ENCODE data around the gene PTTG1. TPM values are rescaled to one million over a fixed set of nuclear protein-coding genes. Genes with fewer than 3 reads are reported as not detected.

PTTG1 gene
- total RNA-seq, 1 donor from 2014 or later, result 17.2 TPM

GRCh38 chr5:160437271-160437670, 15.6 kb downstream of the PTTG1 start:
- no peaks in the 10 kb centered on the region for H3K9me3 ChIP-seq (ENCODE audit: control insufficient read depth in 3 of 3, low read length in 3 of 3)
- peaks cover 6 to 12% (median 7%) of the 10 kb centered on the region in 3 donors for H3K4me1 ChIP-seq (ENCODE audit: control insufficient read depth in 3 of 3, insufficient read depth in 3 of 3, low read length in 3 of 3)
- H3K36me3 ChIP-seq (ENCODE audit: control insufficient read depth in 3 of 3, insufficient read depth in 3 of 3, low read length in 3 of 3), result no peaks in the 10 kb centered on the region
- no peak overlapping the region for H3K4me3 ChIP-seq (ENCODE audit: low read length in 3 of 3)
- H3K27ac ChIP-seq (ENCODE audit: low read depth, low read length), result no peak overlapping the region
- no peak overlapping the region for H3K9ac ChIP-seq (ENCODE audit: low read depth in 1 of 3, low read length in 3 of 3)
- peaks cover 0 to 7% (median 6%) of the 10 kb centered on the region in 3 donors for H3K27me3 ChIP-seq (ENCODE audit: control insufficient read depth in 3 of 3, insufficient read depth in 3 of 3, low read length in 3 of 3)

- Histone ChIP-seq H3K27me3 (ENCODE audit: control insufficient read depth in 3 of 3, insufficient read depth in 3 of 3, low read length in 3 of 3) (peaks cover 0 to 7% (median 6%) of the 10 kb centered on the region in 3 donors), H3K36me3 (ENCODE audit: control insufficient read depth in 3 of 3, insufficient read depth in 3 of 3, low read length in 3 of 3) (no peaks in the 10 kb centered on the region), H3K27ac (ENCODE audit: low read depth, low read length) (no peak overlapping the region), H3K9me3 (ENCODE audit: control insufficient read depth in 3 of 3, low read length in 3 of 3) (no peaks in the 10 kb centered on the region), H3K4me3 (ENCODE audit: low read length in 3 of 3) (peak overlapping the region; percentile 68 to 78 (median 72)), H3K4me1 (ENCODE audit: control insufficient read depth in 3 of 3, insufficient read depth in 3 of 3, low read length in 3 of 3) (peaks cover 6 to 12% (median 7%) of the 10 kb centered on the region in 3 donors), H3K9ac (ENCODE audit: low read depth in 1 of 3, low read length in 3 of 3) (peak overlapping the region; percentile 17 to 69 (median 69))
Measured at GRCh38 chr5:160438316-160439204, 16.9 kb downstream of the PTTG1 start.

GRCh38 chr5:160439205-160439600, 17.5 kb downstream of the PTTG1 start:
- peak overlapping the region; percentile 17 to 69 (median 69) for H3K9ac ChIP-seq (ENCODE audit: low read depth in 1 of 3, low read length in 3 of 3)
- peaks cover 0 to 6% (median 5%) of the 10 kb centered on the region in 3 donors for H3K27me3 ChIP-seq (ENCODE audit: control insufficient read depth in 3 of 3, insufficient read depth in 3 of 3, low read length in 3 of 3)
- H3K4me1 ChIP-seq (ENCODE audit: control insufficient read depth in 3 of 3, insufficient read depth in 3 of 3, low read length in 3 of 3), result peaks cover 6 to 12% (median 7%) of the 10 kb centered on the region in 3 donors
- no peak overlapping the region for H3K27ac ChIP-seq (ENCODE audit: low read depth, low read length)
- no peaks in the 10 kb centered on the region for H3K9me3 ChIP-seq (ENCODE audit: control insufficient read depth in 3 of 3, low read length in 3 of 3)
- H3K4me3 ChIP-seq (ENCODE audit: low read length in 3 of 3), result peak overlapping the region; percentile 68 to 78 (median 72)
- no peaks in the 10 kb centered on the region for H3K36me3 ChIP-seq (ENCODE audit: control insufficient read depth in 3 of 3, insufficient read depth in 3 of 3, low read length in 3 of 3)

- Histone ChIP-seq H3K9me3 (ENCODE audit: control insufficient read depth in 3 of 3, low read length in 3 of 3) (no peaks in the 10 kb centered on the region), H3K4me1 (ENCODE audit: control insufficient read depth in 3 of 3, insufficient read depth in 3 of 3, low read length in 3 of 3) (peaks cover 6 to 12% (median 7%) of the 10 kb centered on the region in 3 donors), H3K27me3 (ENCODE audit: control insufficient read depth in 3 of 3, insufficient read depth in 3 of 3, low read length in 3 of 3) (no peaks in the 10 kb centered on the region), H3K9ac (ENCODE audit: low read depth in 1 of 3, low read length in 3 of 3) (no peak overlapping the region), H3K4me3 (ENCODE audit: low read length in 3 of 3) (no peak overlapping the region), H3K36me3 (ENCODE audit: control insufficient read depth in 3 of 3, insufficient read depth in 3 of 3, low read length in 3 of 3) (no peaks in the 10 kb centered on the region), H3K27ac (ENCODE audit: low read depth, low read length) (no peak overlapping the region)
Measured at GRCh38 chr5:160441311-160441781, 19.7 kb downstream of the PTTG1 start.

- Histone ChIP-seq H3K27me3 (ENCODE audit: control insufficient read depth in 3 of 3, insufficient read depth in 3 of 3, low read length in 3 of 3) (no peaks in the 10 kb centered on the region), H3K36me3 (ENCODE audit: control insufficient read depth in 3 of 3, insufficient read depth in 3 of 3, low read length in 3 of 3) (no peaks in the 10 kb centered on the region), H3K4me1 (ENCODE audit: control insufficient read depth in 3 of 3, insufficient read depth in 3 of 3, low read length in 3 of 3) (peaks cover 6 to 12% (median 7%) of the 10 kb centered on the region in 3 donors), H3K9me3 (ENCODE audit: control insufficient read depth in 3 of 3, low read length in 3 of 3) (no peaks in the 10 kb centered on the region), H3K4me3 (ENCODE audit: low read length in 3 of 3) (no peak overlapping the region), H3K9ac (ENCODE audit: low read depth in 1 of 3, low read length in 3 of 3) (no peak overlapping the region), H3K27ac (ENCODE audit: low read depth, low read length) (no peak overlapping the region)
Measured at GRCh38 chr5:160442824-160443431, 21.3 kb downstream of the PTTG1 start.

DNA sequence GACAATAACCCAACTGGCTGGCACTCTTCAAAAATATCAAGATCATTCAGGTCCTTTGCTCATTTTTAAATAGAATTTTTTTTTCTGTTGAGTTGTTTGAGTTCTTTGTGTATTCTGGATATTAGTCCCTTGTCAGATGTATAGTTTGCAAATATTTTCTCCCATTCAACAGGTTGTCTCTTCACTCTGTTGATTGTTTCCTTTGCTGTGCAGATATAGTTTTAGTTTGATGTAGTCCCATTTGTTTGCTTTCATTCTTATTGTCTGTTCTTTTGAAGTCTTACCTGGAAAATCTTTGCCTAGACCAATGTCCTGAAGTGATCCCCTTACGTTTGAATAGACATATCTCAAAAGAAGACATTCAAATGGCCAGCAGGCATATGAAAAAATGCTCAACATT, 22.8 kb downstream of the PTTG1 start:
- Histone ChIP-seq H3K27ac (ENCODE audit: low read depth, low read length) (no peak overlapping the region), H3K4me1 (ENCODE audit: control insufficient read depth in 3 of 3, insufficient read depth in 3 of 3, low read length in 3 of 3) (no peaks in the 10 kb centered on the region), H3K9me3 (ENCODE audit: control insufficient read depth in 3 of 3, low read length in 3 of 3) (no peaks in the 10 kb centered on the region), H3K9ac (ENCODE audit: low read depth in 1 of 3, low read length in 3 of 3) (no peak overlapping the region), H3K4me3 (ENCODE audit: low read length in 3 of 3) (no peak overlapping the region), H3K27me3 (ENCODE audit: control insufficient read depth in 3 of 3, insufficient read depth in 3 of 3, low read length in 3 of 3) (no peaks in the 10 kb centered on the region), H3K36me3 (ENCODE audit: control insufficient read depth in 3 of 3, insufficient read depth in 3 of 3, low read length in 3 of 3) (no peaks in the 10 kb centered on the region)

DNA sequence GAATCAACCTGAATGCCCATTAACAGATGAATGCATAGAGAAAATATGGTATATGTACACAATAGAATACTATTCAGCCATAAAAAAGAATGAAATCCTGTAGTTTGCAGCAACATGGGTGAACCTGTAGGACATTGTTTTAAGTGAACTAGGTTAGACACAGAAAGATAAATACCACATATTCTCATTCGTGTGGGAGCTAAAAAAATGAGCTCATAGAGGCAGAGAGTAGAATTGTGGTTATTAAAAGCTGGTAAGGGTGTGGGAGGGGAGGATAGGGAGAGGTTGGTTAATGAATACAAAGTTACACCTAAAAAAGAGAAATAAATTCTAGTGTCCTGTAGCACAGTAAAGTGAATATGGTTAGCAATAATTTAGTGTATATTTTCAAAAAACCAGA, 23.5 kb downstream of the PTTG1 start:
- no peak overlapping the region for H3K27ac ChIP-seq (ENCODE audit: low read depth, low read length)

GRCh38 chr5:160445751-160446150, 24.1 kb downstream of the PTTG1 start:
- H3K36me3 ChIP-seq (ENCODE audit: control insufficient read depth in 3 of 3, insufficient read depth in 3 of 3, low read length in 3 of 3), result no peaks in the 10 kb centered on the region

More for the DNA sequence above, 23.5 kb downstream of the PTTG1 start:
- H3K4me1 ChIP-seq (ENCODE audit: control insufficient read depth in 3 of 3, insufficient read depth in 3 of 3, low read length in 3 of 3), result no peaks in the 10 kb centered on the region
- no peak overlapping the region for H3K4me3 ChIP-seq (ENCODE audit: low read length in 3 of 3)
- H3K9ac ChIP-seq (ENCODE audit: low read depth in 1 of 3, low read length in 3 of 3), result no peak overlapping the region
- H3K36me3 ChIP-seq (ENCODE audit: control insufficient read depth in 3 of 3, insufficient read depth in 3 of 3, low read length in 3 of 3), result no peaks in the 10 kb centered on the region
- no peaks in the 10 kb centered on the region for H3K27me3 ChIP-seq (ENCODE audit: control insufficient read depth in 3 of 3, insufficient read depth in 3 of 3, low read length in 3 of 3)
- no peaks in the 10 kb centered on the region for H3K9me3 ChIP-seq (ENCODE audit: control insufficient read depth in 3 of 3, low read length in 3 of 3)

DNA sequence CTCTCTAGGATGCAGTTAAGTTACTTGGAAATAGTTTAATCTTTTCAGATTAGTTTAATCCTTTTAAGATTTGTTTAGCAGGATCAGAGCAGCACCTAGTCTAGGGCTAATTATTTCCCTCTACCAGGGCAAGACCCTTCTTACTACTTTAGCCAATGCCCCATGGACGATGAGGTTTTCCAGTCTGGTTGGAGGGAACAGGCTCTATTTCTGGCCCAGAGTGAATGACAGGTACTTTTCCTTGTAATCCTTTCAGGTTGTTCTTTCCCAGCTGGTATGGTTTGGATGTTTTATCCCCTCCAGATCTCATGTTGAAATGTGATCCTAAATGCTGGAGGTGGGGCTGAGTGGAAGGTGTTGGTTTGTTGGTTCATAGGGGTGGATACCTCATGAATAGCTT, 27.2 kb downstream of the PTTG1 start:
- no peak overlapping the region for H3K4me3 ChIP-seq (ENCODE audit: low read length in 3 of 3)
- H3K27ac ChIP-seq (ENCODE audit: low read depth, low read length), result no peak overlapping the region
- H3K9ac ChIP-seq (ENCODE audit: low read depth in 1 of 3, low read length in 3 of 3), result no peak overlapping the region
- H3K9me3 ChIP-seq (ENCODE audit: control insufficient read depth in 3 of 3, low read length in 3 of 3), result no peaks in the 10 kb centered on the region
- no peaks in the 10 kb centered on the region for H3K27me3 ChIP-seq (ENCODE audit: control insufficient read depth in 3 of 3, insufficient read depth in 3 of 3, low read length in 3 of 3)
- H3K4me1 ChIP-seq (ENCODE audit: control insufficient read depth in 3 of 3, insufficient read depth in 3 of 3, low read length in 3 of 3), result peaks cover 0 to 3% (median 0%) of the 10 kb centered on the region in 3 donors
- no peaks in the 10 kb centered on the region for H3K36me3 ChIP-seq (ENCODE audit: control insufficient read depth in 3 of 3, insufficient read depth in 3 of 3, low read length in 3 of 3)

More at GRCh38 chr5:160445751-160446150, 24.1 kb downstream of the PTTG1 start:
- H3K27ac ChIP-seq (ENCODE audit: low read depth, low read length), result no peak overlapping the region
- no peaks in the 10 kb centered on the region for H3K9me3 ChIP-seq (ENCODE audit: control insufficient read depth in 3 of 3, low read length in 3 of 3)
- H3K9ac ChIP-seq (ENCODE audit: low read depth in 1 of 3, low read length in 3 of 3), result no peak overlapping the region
- no peaks in the 10 kb centered on the region for H3K27me3 ChIP-seq (ENCODE audit: control insufficient read depth in 3 of 3, insufficient read depth in 3 of 3, low read length in 3 of 3)
- no peak overlapping the region for H3K4me3 ChIP-seq (ENCODE audit: low read length in 3 of 3)
- no peaks in the 10 kb centered on the region for H3K4me1 ChIP-seq (ENCODE audit: control insufficient read depth in 3 of 3, insufficient read depth in 3 of 3, low read length in 3 of 3)

DNA sequence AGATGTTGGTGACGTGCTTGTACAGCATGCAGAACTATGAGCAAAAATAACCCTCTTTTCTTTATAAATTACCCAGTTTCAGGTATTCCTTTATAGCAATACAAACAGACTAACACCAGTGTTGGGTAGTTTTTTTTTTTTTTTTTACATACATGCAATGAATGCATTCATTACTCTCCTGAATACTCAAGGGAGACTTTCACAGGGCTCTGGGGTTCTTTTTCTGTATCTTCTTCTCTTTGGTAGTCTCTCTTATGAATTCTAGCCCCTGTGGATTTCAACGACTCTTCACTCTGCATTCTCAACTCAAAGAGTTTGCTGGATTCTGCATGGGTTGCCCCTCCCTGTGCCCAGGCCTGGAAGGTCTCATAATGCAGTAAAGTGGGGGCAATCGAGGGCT, 27.8 kb downstream of the PTTG1 start:
- Histone ChIP-seq H3K9ac (ENCODE audit: low read depth in 1 of 3, low read length in 3 of 3) (no peak overlapping the region), H3K4me1 (ENCODE audit: control insufficient read depth in 3 of 3, insufficient read depth in 3 of 3, low read length in 3 of 3) (peaks cover 0 to 3% (median 0%) of the 10 kb centered on the region in 3 donors)

More for the DNA sequence above, 27.8 kb downstream of the PTTG1 start:
- no peaks in the 10 kb centered on the region for H3K27me3 ChIP-seq (ENCODE audit: control insufficient read depth in 3 of 3, insufficient read depth in 3 of 3, low read length in 3 of 3)
- H3K4me3 ChIP-seq (ENCODE audit: low read length in 3 of 3), result no peak overlapping the region
- no peaks in the 10 kb centered on the region for H3K36me3 ChIP-seq (ENCODE audit: control insufficient read depth in 3 of 3, insufficient read depth in 3 of 3, low read length in 3 of 3)
- H3K27ac ChIP-seq (ENCODE audit: low read depth, low read length), result no peak overlapping the region
- no peaks in the 10 kb centered on the region for H3K9me3 ChIP-seq (ENCODE audit: control insufficient read depth in 3 of 3, low read length in 3 of 3)

Measured in skeletal muscle tissue (tissue), 4 donors.